Stimulated activated CD4-positive, alpha-beta T cell treated with anti-CD3 and anti-CD28 coated beads, Interleukin-4, amount 100 ng/mL, for 24 hours (primary cell): ENCODE data around the gene WDR49.

ENCODE experiments used
- DNase-seq: peaks from one replicate; pipeline ENCODE4 v3.0.0-alpha.2; 2020

Gene WDR49

DNA sequence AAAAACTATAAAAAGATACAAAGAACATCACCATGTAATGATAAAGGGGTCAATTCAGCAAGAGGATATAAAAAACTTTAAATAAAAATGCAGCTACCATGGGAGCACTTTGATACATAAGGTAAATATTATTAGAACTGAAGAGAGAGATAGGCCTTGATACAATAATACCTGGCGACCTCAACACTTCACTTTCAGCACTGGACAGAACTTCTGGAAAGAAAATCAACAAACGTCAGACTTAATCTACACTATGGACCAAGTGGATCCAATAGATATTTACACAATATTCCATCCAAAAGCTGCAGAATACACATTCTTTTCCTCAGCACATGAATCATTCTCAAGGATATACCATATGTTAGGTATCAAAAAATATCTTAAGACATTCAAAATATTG is 42.0 kb downstream of the WDR49 start:
- no peak for DNase-seq

DNA sequence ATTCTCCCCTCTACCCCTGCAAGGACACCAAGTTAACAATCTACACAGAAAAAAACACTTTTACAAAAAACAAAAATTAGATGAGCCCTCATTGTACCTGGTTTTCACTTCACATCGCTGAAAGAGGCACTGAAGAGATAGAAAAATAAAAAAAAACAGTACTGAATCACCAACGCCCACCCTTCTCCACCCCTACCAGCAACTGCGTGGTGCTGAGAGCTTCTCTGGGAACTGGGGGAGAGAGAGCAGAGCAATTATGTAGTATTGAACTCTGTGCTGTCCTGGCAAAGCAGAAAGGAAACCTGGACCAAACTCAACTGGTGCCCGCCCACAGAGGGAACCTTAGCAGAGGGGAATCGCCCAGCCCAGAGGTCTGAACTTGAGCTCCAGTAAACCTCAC is 44.6 kb downstream of the WDR49 start:
- DNase-seq = no peak

DNA sequence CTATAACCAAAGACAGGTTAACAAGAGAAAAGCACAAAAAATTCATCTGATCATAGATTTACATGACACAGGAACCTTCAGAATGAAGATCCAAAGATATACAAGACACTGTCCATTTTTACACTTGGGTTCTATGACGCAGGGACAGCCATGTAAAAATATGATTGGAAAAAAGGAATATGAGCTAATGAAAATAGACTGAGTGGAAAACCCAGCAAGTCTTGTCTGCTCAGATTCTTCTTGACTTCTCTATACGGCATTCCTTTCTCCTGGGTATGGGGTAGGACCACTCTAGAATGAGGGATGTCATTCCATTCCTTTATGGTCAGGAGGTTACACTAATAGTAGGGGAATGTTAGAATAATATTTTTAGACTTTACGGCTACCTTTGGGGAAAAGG is 46.9 kb downstream of the WDR49 start:
- DNase-seq = no peak

DNA sequence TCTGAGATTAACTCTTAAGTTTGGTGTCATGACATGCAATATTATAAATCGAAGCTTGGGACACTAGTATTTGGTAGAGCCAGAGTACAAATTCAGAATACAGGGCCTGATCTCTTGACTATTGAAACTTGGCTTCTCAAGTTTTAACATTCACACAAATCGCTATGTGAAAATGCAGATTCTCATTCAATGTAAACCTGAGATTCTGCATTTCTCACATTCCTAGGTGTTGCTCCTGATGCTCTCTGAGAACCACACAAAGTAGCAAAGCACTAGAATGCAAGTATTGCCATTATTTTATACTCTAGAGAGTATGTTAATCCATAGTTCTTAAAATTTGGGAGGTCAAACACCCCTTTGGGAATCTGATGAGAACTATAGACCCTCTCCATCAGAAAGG is 47.9 kb downstream of the WDR49 start:
- no peak for DNase-seq

DNA sequence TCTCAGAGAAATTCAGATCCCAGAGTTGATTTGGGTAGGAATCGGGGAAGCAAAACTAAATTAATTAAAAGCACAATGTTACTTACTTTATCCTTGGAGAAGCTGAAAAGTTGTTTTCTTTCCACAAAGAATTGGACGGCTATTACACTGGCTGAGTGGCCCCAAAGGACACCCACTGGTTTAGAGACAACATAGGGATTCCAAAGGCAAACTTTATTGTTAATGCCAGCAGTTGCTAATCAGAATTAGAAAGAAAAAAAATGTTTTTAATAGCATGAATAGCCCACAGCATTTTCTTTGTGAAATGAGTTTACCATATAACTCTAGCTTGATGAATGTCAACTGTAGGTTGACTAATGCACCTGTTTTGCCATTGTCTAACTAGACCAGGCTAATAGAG is 51.7 kb downstream of the WDR49 start:
- no peak for DNase-seq

DNA sequence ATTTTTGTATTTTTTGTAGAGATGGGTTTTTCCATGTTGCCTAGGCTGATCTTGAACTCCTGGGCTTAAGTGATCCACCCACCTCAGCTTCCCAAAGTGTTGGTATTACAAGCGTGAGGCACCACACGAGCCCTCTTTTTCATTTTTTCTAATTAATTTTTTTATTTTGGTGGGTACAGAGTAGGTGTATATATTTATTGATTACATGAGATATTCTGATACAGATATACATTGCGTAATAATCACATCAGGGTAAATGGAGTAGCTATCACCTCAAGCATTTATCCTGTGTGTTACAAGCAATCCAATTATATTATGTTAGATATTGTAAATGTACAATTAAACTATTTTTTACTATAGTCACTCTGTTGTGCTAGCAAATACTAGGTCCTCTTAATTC is 66.1 kb downstream of the WDR49 start:
- DNase-seq = no peak

DNA sequence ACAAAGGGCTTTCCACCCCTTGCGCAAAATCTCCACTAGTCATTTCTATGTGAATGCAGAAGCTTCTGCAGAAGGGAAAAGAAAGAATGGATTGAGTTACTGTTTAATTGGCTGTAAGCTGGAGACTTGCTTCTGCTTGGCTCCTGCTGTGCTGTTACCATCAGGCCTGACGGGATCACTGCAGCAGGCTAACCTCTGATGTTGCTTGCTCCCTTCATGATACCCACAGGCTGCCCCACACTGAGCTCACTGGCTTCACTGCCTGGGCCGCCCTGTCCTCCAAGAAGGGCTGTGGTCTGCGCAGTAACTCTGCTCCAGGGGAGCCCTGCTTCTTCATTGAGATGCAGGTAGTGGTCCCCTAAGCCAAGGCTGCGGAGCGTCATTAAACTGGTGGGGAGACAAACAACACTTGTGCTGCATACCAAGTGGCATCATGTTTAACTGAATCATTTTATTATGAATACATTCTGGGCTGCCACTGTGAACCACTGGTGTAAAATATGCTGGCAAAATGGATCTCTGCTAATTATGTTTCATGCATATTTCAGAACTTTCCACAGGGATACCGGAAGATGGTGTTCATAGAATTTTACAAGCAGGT is 78.6 kb downstream of the WDR49 start:
- DNase-seq = no peak

DNA sequence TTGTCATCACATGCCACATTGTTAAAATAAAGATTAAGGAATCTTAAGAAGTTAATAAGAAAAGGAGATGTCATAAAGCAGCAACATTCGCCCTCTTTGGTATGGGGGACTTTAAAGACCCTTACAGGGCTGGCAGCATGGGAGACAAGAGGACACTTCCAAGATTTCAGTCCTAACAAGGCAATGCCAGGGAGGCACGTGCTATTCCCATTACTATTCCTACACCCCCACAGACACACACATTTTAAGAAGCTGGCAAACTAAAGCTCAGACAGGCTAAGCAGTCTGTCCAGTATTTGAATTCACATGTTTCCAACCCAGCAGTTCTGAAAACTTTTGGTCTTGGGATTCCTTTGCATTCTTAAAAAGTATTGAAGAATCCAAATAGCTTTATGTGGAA is 80.8 kb downstream of the WDR49 start:
- no peak for DNase-seq

DNA sequence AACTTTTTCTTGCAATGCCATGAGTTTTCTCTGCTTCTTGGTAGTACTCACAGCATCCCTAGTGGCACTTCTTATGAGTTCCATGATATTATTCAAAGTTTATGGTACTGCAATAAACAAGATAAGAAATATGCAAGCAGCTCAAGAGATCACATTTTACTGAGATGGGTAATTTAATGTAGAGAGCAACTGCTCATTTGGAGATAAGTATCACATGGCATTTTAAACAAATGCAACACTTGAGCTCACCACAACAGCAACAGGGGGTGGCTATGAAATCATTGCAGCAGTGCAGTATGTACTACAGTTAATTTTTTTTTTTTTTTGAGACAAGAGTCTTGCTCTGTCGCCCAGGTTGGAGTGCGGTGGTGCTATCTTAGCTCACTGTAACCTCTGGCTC is 85.1 kb downstream of the WDR49 start:
- no peak for DNase-seq

DNA sequence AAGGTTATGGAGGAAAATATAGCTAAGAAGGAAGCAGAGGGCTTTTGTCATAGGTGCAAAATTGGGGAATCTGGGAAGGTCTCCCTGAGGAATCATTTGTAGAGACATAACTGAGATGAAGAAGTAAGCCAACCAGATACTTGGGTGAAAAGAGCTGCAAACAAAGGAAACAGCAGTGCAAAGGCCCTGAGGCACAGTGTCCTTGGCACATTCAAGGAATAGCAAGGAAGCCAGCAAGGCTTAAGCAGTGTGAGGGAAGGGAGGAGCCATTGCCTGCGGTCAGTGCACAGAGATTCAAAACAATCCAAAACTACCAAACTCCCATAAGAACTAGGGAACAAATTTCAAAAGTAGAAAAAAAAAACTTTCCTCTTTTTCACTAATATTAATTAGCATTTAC is 88.3 kb downstream of the WDR49 start:
- no peak for DNase-seq

DNA sequence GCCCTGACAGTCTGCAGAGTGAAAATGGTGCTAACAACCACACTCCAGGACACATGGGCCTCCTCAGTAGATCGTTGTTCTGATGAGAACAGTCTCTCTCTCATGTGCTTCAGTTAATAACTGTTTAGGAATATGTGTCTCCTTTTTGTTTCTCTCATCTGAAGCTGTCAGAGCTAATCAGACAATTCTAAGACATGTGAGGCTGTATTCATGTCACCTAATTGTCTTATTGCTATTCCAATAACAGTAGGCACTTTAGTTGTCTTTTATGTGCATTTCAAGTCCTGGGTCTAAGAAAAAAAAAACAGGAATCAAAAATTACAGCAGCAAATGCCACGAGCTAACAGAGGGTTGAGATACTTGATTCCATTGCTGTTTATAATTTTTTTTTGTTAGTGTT is 89.1 kb downstream of the WDR49 start:
- no peak for DNase-seq

DNA sequence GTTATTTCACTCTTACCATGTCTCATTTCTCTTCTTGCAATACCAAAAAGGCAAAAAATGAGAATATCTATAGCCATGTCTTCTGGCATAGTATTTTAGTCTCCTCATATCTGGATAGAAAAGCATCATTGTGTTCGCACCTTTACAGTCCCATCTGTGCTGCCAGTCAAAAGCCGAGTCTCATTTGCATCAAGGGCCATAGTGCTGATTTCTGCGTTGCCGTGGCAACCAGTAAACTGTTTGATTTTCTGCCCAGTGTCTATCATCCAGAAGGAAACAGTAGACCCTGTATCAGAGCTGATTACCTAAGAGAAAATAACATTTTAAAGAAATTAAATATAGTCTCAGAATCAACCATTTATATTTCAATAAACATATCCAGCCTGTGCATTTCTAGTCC is 93.8 kb downstream of the WDR49 start:
- no peak for DNase-seq

DNA sequence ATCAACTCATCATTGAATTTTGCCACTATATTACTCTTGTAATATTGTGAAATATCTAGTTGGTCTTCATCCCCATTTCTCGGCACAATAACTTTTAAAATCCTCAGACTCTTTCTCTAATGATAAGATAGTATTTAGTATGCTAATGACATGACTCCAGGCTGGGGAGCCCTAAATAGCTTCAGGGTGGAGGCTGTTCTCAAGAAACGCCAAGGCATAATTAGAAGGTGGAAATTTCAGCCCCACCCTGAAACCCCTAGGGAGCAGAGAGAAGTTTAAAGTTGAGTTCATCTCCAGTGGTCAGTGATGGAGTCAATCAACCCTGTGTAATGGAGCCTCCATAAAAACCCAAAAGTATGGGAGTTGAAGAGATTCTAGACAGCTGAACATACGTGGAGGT is 98.8 kb downstream of the WDR49 start:
- DNase-seq = no peak

DNA sequence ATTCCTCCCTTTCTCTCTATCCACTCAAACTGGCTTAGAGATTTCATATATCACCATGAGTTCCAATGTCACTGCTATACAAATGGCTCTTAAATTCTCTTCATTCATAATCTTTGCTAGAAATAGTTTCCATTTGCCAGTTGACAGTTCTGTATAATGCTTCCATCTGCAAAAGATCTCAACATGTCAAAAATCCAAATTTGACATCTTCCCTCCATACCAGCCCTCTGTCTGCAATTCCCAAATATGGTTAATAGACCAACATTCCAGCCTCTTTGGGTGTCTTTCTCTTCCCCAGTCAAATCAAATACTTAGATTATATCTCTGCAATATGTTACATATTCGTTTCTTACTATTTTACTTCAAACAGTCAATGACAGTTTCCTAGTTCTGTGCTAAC is 115.7 kb downstream of the WDR49 start:
- no peak for DNase-seq

DNA sequence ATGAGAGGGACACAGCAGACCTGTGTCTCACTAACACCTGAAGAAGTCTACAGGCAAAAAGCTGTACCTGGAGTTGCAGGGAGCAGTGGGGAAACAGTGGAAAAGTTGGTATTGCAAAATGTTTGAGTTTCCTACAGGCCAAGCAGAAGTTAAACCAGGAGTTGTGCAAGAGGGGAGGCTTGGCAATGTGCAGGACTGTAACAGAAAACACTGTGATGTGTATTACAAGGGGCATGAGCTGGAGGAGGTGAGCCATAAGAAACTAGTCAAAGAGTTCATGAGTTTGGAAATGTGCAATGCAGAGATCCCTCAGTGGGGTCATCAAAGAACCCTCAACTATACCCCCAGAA is 132.8 kb downstream of the WDR49 start:
- DNase-seq = no peak

DNA sequence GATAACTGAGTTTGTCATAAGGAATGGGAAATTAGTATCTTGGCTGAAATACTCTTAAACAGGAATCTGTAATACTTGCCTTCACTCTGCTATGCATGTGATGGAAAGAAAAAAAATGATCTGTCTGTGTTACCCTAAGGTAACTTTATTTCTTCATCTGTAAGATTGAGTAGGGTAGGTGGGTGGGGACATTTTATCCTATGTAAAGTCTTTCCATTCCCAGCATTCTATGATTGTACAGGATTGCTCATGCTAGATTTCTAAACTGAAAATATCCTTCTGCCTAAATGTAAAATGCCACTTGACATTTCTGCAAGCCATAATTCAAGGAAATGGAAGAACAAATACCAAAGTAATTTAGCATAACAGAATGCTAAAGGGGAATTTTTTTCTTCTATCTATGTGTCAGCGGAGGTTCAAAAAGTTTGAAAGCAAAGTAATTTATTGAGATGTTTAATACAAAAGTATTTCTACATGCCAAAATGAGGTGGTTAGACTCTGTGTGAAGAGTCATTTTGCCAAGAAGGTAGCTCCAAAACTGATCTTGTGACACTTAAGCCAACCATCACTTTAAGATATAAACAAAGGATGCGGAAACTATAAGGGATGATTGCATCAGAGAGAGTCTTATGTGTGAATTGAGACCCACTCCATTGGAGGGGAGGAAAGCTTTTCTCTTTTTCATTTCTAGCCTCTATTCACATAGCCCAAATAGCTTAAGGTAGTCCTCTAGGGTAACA is 133.3 kb downstream of the WDR49 start:
- DNase-seq = no peak

DNA sequence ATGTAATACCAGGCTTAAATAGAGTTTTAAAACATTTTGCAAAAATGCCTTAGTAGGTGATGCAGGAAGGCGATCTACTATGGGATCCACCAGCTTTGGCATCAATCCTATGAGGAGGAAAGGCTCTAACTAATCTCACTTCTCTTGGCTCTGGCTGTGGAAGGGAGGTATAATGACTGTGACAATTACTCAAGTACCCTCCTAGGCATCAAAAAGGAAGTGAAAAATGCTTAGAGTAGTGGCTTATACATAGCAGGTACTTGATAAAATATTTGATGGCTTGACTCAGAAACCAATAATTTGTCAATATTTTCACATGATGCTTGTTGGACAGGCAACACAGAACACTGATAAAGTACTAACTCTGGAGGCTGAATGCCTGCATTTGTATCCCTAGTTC is 145.8 kb downstream of the WDR49 start:
- no peak for DNase-seq

DNA sequence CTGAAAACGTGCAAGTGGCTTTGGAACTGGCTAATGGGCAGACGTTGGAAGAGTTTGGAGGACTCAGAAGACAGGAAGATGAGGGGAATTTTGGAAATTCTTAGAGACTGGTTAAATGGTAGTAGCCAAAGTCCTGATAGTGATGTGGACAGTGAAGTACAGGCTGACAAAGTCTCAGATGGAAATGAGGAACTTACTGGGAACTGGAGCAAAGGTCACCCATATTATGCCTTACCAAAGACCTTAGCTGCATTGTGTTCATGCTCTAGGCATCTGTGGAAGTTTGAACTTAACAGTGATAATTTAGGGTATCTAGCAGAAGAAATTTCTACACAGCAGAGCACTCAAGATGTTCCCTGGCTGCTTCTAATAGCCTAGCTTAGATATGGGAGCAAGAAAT is 151.3 kb downstream of the WDR49 start:
- DNase-seq = no peak

DNA sequence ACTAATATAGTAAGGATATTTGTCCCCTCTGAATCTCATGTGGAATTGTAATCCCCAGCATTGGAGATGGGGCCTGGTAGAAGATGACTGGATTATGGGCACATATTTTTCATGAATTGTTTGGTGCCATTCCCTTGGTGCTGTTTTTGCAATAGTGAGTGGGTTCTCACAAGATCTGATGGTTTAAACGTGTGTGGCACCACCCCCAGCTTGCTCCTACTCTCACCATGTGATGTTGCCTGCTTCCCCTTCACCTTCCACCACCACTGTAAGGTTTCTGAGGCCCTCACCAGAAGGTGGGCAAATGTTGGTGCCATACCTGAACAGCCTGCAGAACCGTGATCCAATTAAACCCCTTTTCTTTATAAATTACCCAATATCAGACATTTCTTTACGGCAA is 151.8 kb downstream of the WDR49 start:
- DNase-seq = no peak

DNA sequence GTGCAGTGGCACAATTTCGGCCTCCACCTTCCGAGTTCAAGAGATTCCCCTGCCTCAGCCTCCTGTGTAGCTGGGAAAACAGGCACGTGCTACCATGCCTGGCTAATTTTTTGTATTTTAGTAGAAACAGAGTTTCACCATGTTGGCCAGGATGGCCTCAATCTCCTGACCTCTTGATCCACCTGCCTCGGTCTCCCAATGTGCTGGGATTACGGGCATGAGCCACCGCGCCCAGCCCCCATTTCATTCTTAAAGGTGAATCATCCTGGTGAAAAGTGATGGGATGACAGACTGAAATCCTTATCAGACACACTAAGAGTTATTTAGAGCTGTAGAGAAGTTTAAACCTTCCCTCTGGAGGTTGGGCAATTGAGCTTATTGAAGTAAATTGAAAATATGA is 155.8 kb downstream of the WDR49 start:
- DNase-seq = no peak

DNA sequence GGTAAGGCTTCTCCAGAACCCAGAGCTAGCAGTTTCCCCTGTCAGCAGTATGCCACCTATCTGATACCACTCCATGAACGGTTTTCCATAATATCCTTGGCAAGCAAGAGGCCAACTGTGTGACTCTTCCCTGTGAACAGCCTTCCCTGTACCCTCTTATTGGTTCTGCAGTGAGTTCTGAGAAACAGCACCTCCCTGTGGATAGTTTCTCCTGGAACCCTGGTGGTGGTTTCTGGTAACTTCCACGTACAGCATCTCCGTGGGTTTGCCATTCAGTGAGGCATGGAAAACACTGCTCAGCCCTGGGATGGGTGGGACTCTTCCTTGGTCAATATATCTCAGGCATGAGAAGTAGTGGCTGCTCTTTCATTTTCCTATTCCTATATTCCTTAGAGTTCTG is 160.5 kb downstream of the WDR49 start:
- no peak for DNase-seq

DNA sequence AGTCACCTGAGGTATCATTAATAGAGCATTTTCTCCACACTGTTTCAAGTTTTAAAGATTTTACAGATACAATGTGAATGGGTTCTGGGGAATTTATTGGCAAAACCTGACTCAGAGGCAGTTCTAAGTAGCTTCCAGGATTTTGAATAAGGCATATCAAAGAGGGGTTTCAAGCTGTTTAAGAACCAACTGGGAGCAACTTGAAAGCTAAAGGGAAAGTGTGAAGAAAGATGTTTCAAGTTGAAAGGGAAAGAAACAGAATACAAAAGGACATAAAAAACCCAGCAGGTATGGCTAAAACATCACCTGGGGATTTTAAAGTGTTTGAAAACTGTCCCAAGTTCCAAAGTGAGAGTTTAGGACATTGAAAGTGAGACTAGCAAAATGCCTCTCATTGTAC is 162.1 kb downstream of the WDR49 start:
- no peak for DNase-seq

DNA sequence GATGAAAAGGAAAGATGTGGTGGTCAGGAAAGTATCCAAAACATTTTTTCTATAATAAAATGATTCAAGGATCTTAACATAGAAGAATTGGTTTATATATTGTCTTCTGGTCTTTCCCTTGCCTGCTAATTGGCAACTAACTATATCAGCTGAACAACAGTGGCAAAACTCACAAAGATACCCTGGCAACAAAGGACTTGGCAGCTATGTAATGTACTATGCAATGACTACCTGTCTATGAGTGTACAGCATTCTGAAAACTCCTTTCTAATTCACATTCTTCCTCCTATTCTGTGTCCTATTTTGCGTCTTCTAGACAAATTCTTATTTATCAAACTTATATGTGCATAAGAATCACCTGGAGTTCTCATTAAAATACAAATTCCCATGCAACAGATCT is 164.2 kb downstream of the WDR49 start:
- no peak for DNase-seq

DNA sequence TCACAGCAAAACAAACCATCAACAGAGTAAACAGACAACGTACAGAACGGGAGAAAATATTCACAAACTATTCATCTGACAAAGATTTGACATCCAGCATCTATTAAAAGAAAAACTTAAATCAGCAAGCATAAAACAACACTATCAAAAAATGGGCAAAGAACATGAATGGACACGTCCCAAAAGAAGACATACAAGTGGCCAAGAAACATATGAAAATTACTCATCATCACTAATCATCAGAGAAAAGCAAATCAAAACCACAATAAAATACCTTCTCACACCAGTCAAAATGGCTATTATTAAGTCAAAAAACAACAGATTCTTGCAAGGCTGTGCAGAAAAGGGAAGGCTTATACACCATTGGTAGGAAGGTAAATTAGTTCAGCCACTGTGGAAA is 166.2 kb downstream of the WDR49 start:
- DNase-seq = no peak

DNA sequence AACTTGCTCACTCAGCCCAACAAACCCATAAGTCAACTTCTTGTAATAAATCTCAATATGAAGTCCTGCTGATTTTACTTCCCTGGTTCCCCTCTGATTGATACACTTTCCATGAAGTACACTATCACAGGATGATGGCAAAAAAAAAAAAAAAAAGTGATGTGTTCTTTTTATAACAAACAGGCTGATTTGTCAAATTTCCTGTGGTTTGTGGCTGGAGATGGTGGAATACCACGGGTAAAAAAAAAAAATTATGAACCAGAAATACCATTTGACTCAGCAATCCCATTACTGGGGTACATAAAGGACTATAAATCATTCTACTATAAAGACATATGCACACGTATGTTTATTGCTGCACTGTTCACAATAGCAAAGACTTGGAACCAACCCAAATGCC is 169.2 kb downstream of the WDR49 start:
- DNase-seq = no peak
